GM12801 (cell line): ENCODE results near the gene SNAPC2.

Experiments
- TF ChIP-seq, protein P1 (sequence below): IDR thresholded peaks from one replicate; pipeline ENCODE4 v1.5.1; 2011; ENCODE audit warnings: control low read depth; ENCODE audit not compliant: insufficient read length; ENCODE audit errors: extremely low read depth

Gene SNAPC2

DNA sequence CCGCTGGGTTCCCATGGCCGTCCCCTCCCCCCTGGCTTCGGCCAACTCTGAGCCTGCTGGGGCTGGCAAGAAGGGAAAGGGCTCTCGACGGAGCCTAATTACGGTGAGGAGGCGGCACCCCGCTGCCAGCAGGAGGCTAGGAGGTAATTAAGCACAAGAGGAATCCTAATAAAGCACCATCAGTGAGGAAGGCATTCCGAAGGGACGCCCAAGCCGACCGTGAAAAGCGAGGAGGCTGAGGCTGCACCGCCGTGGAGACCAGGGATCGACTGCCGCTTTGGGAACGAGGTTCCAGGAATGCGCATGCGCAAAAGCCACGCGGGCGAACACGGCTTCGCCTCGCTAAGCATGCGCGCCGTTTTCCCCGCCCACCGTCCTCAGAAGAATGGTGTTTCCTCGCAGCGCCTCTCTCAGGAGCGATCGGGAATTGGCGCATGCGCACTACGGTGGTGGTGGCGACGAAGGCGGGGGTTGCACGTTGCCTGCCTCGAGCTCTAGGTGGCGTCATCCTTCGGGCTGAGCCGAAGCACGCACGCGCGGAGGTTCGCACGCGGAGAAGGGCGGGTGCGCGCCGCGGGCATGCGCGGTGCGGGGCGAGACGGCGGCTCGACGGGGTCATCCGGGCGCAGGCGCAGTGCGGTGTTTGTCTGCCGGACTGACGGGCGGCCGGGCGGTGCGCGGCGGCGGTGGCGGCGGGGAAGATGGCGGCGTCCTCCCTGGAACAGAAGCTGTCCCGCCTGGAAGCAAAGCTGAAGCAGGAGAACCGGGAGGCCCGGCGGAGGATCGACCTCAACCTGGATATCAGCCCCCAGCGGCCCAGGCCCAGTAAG is 16.7 kb upstream of the SNAPC2 start, which contains the start of gene MAP2K7:
Gene MAP2K7 (plus strand): TSS at position 634 of the 830 bp plus-strand sequence. CDS start 68 bp downstream, at position 702.
- TF ChIP-seq, protein P1, sequence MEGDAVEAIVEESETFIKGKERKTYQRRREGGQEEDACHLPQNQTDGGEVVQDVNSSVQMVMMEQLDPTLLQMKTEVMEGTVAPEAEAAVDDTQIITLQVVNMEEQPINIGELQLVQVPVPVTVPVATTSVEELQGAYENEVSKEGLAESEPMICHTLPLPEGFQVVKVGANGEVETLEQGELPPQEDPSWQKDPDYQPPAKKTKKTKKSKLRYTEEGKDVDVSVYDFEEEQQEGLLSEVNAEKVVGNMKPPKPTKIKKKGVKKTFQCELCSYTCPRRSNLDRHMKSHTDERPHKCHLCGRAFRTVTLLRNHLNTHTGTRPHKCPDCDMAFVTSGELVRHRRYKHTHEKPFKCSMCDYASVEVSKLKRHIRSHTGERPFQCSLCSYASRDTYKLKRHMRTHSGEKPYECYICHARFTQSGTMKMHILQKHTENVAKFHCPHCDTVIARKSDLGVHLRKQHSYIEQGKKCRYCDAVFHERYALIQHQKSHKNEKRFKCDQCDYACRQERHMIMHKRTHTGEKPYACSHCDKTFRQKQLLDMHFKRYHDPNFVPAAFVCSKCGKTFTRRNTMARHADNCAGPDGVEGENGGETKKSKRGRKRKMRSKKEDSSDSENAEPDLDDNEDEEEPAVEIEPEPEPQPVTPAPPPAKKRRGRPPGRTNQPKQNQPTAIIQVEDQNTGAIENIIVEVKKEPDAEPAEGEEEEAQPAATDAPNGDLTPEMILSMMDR: no peak

DNA sequence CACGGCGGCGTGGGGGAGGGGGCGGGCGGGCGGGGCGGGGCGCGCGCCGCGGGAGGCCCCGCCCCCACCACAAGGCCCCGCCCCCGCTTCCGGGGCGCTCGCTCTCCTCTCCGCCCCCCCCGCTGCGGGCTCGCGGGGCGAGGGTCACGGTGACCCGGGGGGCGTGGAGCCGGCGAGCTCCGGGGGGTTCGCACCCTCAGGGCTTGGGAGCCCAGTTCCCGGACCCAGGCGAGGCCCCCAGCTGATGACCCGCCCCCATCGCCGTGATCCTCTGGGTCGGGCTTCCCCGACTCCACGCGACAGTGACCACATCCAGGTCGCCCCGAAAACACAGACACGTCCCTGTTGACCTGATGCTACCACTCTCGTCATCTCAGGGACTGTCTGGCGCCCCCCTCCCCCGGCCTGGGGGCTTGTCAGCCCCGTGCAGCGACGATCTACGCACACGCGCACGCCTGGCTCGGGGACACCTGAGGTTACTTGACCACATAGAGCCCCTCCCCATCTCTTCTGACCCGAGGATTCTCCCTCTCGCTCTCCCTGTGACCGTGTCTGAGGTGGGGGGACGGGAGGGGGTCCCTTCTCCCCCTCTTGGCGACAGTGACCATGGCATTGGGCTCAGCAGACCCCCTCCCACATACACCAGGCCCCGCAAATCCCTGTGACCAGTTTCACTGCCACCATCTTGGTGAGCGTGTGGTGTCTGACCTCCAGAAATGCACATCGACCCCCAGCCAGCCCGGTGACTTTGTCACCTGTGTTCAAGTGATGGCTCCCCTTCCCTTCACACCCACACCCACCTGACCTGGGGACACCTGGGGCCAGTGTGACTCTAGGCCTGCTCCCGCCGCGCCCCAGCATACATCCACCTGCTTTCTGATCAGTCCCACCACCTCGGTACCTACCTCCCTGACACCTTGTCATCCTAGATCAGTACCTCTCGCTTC is 15.8 kb upstream of the SNAPC2 start:
- TF ChIP-seq, protein P1: no peak

DNA sequence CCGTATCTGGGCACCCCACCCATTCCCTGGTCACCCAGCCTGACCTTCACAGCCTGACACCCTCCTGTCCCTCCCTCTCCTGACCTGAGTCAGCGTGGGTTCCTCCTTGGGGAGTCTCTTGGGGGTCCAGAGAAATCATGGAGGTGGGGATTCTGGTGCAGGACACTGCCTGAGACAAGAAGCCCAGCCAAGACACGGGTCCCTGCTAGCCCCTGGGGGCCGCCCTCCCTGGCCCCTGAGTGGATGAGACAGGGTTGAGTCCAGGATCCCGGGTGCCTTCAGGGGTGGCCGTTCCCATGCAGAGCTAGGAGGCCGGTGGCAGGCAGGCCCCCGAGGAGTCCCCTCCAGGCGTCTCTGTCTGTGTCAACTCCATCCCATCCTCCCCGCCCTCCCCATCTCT is 14.9 kb upstream of the SNAPC2 start:
- TF ChIP-seq, protein P1: no peak

DNA sequence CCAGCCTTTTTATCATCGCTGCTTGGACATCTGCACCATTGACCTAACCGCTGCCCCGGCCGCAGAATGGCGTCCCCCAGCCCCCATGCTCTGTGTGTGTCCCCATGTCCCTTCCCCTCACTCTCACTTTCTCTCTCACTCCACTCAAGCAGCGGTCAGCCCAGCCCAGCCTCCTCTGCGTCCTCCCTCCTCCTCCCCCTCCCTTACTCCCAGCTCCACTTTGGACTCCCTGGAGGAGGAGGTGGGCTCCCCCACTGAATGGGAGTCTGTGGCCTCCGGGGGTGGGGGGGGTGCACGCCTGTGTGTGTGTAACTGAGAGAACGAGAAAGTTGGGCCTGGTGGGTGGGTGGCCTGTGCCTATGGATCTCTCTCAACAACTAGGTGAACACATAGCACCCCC is 14.3 kb upstream of the SNAPC2 start:
- TF ChIP-seq, protein P1: no peak

DNA sequence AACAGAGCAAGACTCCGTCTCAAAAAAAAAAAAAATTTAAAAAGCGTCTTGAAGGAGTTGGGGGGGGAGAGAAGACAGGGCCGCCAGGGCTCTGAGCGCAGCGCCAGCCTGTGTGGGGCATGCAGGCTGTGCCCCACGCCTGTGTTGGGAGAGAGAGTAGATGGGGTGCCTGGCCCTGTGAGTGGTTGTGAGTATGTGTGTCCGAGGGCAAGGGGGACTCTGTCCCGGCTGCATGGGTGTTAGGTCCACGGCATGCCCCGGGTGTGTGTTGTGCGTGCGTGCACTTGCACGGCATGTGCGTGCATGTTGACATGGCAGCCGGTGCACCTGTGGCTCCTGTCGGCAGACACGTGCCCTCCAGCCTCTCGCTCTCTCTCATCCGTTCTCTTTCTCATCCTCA is 13.0 kb upstream of the SNAPC2 start:
- TF ChIP-seq, protein P1: no peak

DNA sequence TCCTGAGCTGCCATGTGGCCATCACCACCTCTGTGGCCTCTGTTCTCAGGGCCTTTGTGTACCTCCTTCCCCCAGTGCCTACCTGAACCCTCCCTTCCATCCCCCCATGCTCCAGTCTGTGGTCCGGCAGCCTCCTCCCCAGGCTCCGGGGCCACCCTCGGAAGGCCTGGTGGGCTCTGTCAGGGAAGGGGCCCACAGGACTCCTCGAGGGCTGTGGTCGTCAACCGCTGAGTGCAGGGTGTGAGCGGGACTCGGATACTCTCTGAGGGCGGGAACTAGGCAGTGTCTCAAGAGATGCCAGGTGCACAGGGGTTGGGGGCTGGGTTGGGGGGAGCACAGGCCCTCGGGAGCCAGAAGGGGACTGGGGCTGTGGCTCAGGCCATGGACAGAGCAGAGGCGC is 12.6 kb upstream of the SNAPC2 start:
- TF ChIP-seq, protein P1: no peak

DNA sequence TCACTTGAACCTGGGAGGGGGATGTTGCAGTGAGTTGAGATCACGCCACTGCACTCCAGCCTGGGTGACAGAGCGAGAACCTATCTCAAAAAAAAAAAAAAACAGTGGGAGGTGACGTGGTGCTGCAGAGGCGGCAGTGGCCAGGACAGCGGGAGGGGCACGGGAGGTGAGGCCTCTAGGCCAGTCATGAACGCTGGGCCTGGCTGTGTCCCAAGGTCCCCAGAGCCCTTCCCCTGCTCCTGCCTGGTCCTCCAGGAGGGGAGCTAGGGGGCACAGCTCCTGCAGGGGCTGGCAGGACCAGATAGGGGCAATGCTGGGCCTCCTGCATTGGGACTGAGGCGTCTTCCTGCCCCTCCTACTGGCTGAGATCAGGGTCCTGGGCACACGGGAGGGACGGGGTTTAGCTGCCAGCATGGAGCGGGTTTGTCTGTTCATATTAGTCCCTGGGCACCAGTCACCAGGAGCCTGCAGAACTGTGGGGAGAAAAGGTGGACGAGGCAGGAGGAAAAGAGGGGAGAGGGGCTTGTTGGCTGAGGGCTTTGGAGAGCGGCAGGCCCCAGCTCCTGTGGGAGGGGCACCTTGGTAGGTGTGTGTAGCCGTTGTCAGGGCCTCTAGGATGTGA is 11.9 kb upstream of the SNAPC2 start:
- TF ChIP-seq, protein P1: no peak
